ENCODE data around the gene GPR33. TPM values are rescaled to one million over a fixed set of nuclear protein-coding genes. Genes with fewer than 3 reads are reported as not detected.
A peak's percentile ranks its signal among the peaks of the same experiment; 100 is the strongest.
"Not testable (repeated sequence)": the region's sequence is repeated elsewhere in the genome, so short reads cannot be mapped to it uniquely, and the experiment has no call there.

Gene GPR33
- polyA plus RNA-seq, 3 donors from 2014 or later: not detected

DNA sequence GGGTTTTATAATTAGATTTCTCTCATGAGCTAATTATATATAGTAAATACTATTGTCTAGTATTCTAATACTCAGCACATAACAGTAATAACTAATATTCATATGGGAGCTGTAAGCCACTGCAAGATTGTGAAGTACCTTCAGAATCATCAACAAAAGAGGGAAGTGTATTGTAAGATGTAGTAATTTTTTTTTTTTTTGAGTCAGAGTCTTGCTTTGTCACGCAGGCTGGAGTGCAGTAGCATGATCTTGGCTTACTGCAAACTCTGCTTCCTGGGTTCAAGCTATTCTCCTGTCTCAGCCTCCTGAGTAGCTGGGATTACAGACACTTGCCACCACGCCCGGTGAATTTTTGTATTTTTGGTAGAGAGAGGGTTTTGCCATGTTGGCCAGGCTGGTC lies 3.1 kb downstream of the GPR33 start:
- H3K9me3 Mint-ChIP-seq: no peaks in the 10 kb centered on the region
- DNase-seq: no peak
- H3K4me3 Mint-ChIP-seq: no peak overlapping the region
- H3K36me3 Mint-ChIP-seq: no peaks in the 10 kb centered on the region
- H3K27me3 Mint-ChIP-seq (ENCODE audit: low read depth in 3 of 3): peaks cover 2 to 10% (median 9%) of the 10 kb centered on the region in 3 donors
- H3K4me1 Mint-ChIP-seq: no peaks in the 10 kb centered on the region
- H3K27ac Mint-ChIP-seq: no peak overlapping the region

DNA sequence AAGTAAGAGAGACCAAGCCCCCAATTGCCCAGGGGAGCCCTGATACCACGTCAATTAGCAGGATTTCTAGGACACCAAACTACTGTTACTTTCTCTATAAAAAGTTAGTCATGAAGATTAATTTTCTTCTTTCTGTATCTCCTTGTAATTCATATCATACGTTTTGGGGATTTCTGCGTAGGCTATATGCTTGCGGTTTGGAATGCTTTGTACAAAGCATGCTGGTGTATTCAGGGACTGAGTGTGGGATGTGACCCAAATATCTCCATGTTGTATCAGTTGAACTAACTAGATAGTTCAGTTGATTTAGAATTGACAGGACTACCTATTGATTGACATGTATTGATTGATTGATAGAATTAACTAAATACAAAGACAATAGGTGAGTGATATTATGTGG lies 7.7 kb downstream of the GPR33 start:
- H3K4me1 Mint-ChIP-seq: no peaks in the 10 kb centered on the region
- no peak overlapping the region for H3K27ac Mint-ChIP-seq
- H3K9me3 Mint-ChIP-seq: no peaks in the 10 kb centered on the region
- H3K4me3 Mint-ChIP-seq: no peak overlapping the region
- no peak for DNase-seq
- peaks cover 5 to 12% (median 11%) of the 10 kb centered on the region in 3 donors for H3K27me3 Mint-ChIP-seq (ENCODE audit: low read depth in 3 of 3)
- H3K36me3 Mint-ChIP-seq: no peaks in the 10 kb centered on the region

- Mint-ChIP-seq H3K4me1 (no peaks in the 10 kb centered on the region), H3K9me3 (no peaks in the 10 kb centered on the region), H3K27me3 (ENCODE audit: low read depth in 3 of 3) (peaks cover 5 to 12% (median 12%) of the 10 kb centered on the region in 3 donors), H3K27ac (no peak overlapping the region), H3K4me3 (no peak overlapping the region), H3K36me3 (peaks cover 0 to 3% (median 0%) of the 10 kb centered on the region in 3 donors)
- DNase-seq: no peak
Measured at GRCh38 chr14:31479027-31479426, 8.8 kb downstream of the GPR33 start.

GRCh38 chr14:31477248-31477647 lies 10.6 kb downstream of the GPR33 start:
- H3K4me1 Mint-ChIP-seq: no peaks in the 10 kb centered on the region
- H3K9me3 Mint-ChIP-seq: no peaks in the 10 kb centered on the region
- no peak for DNase-seq
- peaks cover 0 to 3% (median 0%) of the 10 kb centered on the region in 3 donors for H3K36me3 Mint-ChIP-seq
- H3K27ac Mint-ChIP-seq: no peak overlapping the region
- H3K27me3 Mint-ChIP-seq (ENCODE audit: low read depth in 3 of 3): peaks cover 5 to 9% (median 8%) of the 10 kb centered on the region in 3 donors
- no peak overlapping the region for H3K4me3 Mint-ChIP-seq

DNA sequence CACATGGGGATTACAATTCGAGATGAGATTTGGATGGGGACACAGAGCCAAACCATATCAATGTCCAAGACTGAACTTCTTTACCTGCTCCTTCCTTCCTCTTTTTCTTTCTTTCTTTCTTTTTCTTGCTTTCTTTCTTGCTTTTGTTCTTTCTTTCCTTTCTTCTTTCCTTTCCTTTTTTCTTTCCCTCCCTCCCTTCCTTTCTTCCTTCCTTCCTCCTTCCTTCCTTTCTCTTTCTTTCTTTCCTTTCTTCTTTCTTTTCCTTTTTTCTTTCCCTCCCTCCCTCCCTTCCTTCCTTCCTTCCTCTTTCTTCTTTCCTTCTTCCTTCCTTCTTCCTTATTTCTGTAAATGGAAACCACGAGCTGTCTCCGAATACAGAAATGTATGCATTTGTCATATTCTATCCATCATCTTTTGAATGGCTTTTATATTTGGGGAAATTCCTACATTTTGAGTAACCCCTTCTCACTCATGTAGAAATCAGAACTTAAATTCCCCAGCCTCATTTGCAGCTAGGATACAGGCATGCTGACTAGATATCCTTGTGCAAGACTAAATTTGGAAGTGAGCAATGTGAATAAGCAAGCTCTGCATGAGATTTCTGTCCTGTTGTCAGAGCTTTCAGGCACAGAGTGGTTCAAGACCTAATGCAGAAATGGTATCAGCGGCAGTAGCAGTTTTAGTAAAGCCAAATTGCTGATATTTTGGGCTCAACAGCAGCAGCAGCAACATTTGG lies 11.5 kb downstream of the GPR33 start:
- no peak overlapping the region for H3K4me3 Mint-ChIP-seq
- H3K27ac Mint-ChIP-seq: no peak overlapping the region
- H3K9me3 Mint-ChIP-seq: no peaks in the 10 kb centered on the region
- no peaks in the 10 kb centered on the region for H3K4me1 Mint-ChIP-seq
- no peak for DNase-seq
- peaks cover 3 to 10% (median 8%) of the 10 kb centered on the region in 3 donors for H3K27me3 Mint-ChIP-seq (ENCODE audit: low read depth in 3 of 3)
- H3K36me3 Mint-ChIP-seq: peaks cover 0 to 3% (median 0%) of the 10 kb centered on the region in 3 donors

- H3K4me1 Mint-ChIP-seq: no peaks in the 10 kb centered on the region
- no peak for DNase-seq
- H3K27me3 Mint-ChIP-seq (ENCODE audit: low read depth in 3 of 3): peaks cover 2 to 7% (median 7%) of the 10 kb centered on the region in 3 donors
- no peak overlapping the region for H3K4me3 Mint-ChIP-seq
- H3K9me3 Mint-ChIP-seq: no peaks in the 10 kb centered on the region
- H3K36me3 Mint-ChIP-seq: no peaks in the 10 kb centered on the region
- no peak overlapping the region for H3K27ac Mint-ChIP-seq
Measured at GRCh38 chr14:31466554-31466953, 21.3 kb downstream of the GPR33 start.

GRCh38 chr14:31465111-31465510 lies 22.7 kb downstream of the GPR33 start:
- no peak overlapping the region for H3K27ac Mint-ChIP-seq

GRCh38 chr14:31462450-31462849 lies 25.4 kb downstream of the GPR33 start:
- not testable (repeated sequence) for H3K27me3 Mint-ChIP-seq (ENCODE audit: low read depth in 3 of 3); H3K9me3 Mint-ChIP-seq; H3K27ac Mint-ChIP-seq; H3K36me3 Mint-ChIP-seq; DNase-seq; H3K4me3 Mint-ChIP-seq
- H3K4me1 Mint-ChIP-seq: peaks cover 7 to 11% of the 10 kb centered on the region in 2 donors

More at GRCh38 chr14:31465111-31465510, 22.7 kb downstream of the GPR33 start:
- no peak for DNase-seq
- no peak overlapping the region for H3K4me3 Mint-ChIP-seq
- peaks cover 0 to 7% (median 5%) of the 10 kb centered on the region in 3 donors for H3K27me3 Mint-ChIP-seq (ENCODE audit: low read depth in 3 of 3)
- H3K4me1 Mint-ChIP-seq: no peaks in the 10 kb centered on the region
- H3K36me3 Mint-ChIP-seq: no peaks in the 10 kb centered on the region
- H3K9me3 Mint-ChIP-seq: no peaks in the 10 kb centered on the region

DNA sequence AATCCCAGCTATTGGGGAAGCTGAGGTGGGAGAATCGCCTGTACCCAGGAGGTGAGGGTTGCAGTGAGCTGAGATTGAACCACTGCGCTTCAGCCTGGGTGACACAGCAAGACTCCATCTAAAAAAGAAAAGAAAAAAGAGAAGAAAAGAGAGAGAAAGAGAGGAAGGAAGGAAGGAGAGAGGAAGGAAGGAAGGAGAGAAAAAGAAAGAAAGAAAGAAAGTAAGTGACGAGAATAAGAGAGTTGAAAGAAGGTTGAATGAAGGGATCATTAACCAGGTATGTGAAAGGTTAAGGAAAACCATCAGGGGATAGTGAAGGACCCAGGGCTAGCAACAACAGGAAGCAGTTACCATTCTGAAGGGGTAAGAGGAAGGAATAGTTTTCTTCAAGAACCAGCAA lies 26.3 kb downstream of the GPR33 start:
- no peak for DNase-seq
- Mint-ChIP-seq H3K9me3 (no peaks in the 10 kb centered on the region), H3K4me3 (no peak overlapping the region), H3K36me3 (no peaks in the 10 kb centered on the region), H3K27ac (no peak overlapping the region), H3K27me3 (ENCODE audit: low read depth in 3 of 3) (peaks cover 0 to 9% (median 6%) of the 10 kb centered on the region in 3 donors), H3K4me1 (peaks cover 13 to 21% of the 10 kb centered on the region in 2 donors)

DNA sequence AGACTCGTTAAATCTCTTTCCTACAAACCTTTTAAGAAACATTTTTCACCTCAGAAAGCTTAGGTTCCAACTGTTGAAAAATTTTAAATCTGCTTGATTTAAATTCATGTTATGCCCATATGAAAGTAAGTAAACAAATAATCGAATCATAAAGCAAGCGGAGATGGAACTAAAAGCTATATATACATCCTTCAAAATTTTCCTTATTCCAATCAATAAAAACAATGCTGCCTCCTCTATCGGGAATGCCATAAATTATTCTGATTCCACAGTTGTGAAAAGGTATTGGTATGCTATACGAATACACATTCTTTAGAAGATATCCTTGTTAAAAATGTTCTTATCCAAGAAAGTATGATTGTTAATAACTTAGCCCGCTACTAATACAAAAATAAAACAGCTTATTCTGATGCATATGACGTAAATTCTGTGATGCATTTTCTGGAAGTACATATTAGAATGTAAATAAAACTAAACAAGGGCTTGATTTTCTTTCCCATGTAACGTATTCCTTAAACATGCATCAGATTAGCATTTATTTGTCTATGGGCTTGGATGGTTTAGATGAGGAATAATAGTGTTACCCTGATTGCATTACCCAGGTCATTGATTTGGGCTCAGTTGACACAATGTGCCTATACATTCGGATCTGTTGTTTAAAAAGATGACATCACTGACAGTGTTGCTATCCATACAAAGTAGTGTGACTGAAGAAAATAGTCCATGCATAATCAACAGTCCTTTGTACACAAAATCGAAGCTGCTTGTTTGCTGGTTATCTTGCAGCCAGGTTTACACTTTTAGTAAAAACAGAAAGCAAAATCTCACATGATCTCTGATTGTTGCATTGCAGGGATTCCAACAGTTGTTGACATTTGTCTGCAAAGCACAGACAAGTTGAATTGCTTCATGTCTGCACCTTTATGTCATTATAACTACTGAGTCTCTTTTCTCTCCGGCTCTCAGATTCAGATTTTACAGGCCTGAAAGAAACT lies 29.9 kb downstream of the GPR33 start:
- no peak for DNase-seq
- Mint-ChIP-seq H3K4me1 (peaks cover 24 to 36% of the 10 kb centered on the region in 2 donors), H3K27me3 (ENCODE audit: low read depth in 3 of 3) (peaks cover 0 to 6% (median 6%) of the 10 kb centered on the region in 3 donors), H3K36me3 (peaks cover 0 to 4% (median 0%) of the 10 kb centered on the region in 3 donors), H3K27ac (peak overlapping the region; percentile 82 to 97 (median 96)), H3K9me3 (no peaks in the 10 kb centered on the region), H3K4me3 (peak overlapping the region; percentile 92 to 96 (median 96))

GRCh38 chr14:31456841-31457664 lies 30.8 kb downstream of the GPR33 start, which contains the start of gene DTD2:
TSS of gene DTD2 (minus strand) at chr14:31457506. CDS start at chr14:31457393, 113 bp downstream.
- Mint-ChIP-seq H3K4me3 (peak within 1 kb of the TSS; percentile 92 to 96 (median 96)), H3K27me3 (ENCODE audit: low read depth in 3 of 3) (peaks cover 0 to 6% (median 6%) of the 10 kb centered on the region in 3 donors), H3K27ac (peak within 1 kb of the TSS; percentile 82 to 97 (median 96)), H3K4me1 (peaks cover 24 to 36% of the 10 kb centered on the region in 2 donors), H3K9me3 (no peaks in the 10 kb centered on the region), H3K36me3 (peaks cover 0 to 7% (median 0%) of the 10 kb centered on the region in 3 donors)
- peak; percentile 85 to 90 (median 89) for DNase-seq

DNA sequence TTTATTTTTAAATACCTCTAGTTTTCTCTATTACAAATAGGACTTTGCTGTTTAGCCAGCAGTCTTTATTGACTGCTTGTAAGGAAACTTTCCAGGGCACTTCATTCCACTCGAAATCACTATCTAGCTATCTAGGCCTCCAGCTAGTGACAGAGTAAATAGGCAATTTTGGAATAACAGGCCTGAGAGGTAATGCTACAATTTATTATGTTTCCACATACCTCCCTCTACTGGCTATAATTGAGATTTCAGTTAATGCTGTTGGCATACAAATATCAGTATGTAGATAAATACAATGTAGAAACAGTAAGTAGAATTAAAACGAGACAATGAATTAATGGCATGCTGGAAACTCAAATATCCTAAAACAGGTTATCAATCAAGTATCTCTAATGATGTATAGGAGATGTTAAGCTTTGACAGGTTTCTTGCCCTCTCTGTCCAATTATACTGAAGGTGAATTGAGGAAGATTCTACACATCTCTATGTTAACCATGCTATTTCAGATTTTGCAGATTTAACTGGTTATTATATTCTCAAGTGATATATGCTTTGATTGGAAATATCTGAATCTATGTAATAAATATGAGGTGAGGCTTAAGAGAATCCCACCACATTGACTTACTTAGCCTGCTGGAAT lies 37.7 kb downstream of the GPR33 start:
- Mint-ChIP-seq H3K27ac (no peak overlapping the region), H3K4me1 (peaks cover 3 to 5% of the 10 kb centered on the region in 2 donors), H3K27me3 (ENCODE audit: low read depth in 3 of 3) (no peaks in the 10 kb centered on the region), H3K9me3 (no peaks in the 10 kb centered on the region), H3K36me3 (peaks cover 11 to 29% (median 13%) of the 10 kb centered on the region in 3 donors), H3K4me3 (no peak overlapping the region)
- peak in 1 of 3 donors; percentile 26 for DNase-seq

DNA sequence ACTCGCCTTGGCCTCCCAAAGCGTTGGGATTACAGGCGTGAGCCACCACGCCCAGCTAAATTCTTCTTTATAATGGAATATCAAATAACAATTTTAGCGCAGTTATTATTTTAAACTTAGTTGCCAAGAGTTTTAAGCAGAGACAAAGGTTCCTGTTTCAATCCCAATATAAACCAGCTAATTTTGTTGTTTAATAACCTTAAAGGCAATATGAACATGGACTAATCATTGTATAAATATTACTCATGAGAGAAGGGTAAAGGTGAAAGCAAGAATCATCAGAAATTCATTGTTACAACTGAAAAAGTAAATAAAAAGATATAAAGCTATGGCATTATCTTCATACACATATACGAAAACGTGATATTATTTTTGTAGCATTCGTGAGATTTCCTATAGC lies 38.7 kb downstream of the GPR33 start:
- Mint-ChIP-seq H3K9me3 (no peaks in the 10 kb centered on the region), H3K4me1 (no peaks in the 10 kb centered on the region), H3K36me3 (peaks cover 13 to 29% (median 15%) of the 10 kb centered on the region in 3 donors), H3K27me3 (ENCODE audit: low read depth in 3 of 3) (peaks cover 0 to 1% (median 0%) of the 10 kb centered on the region in 3 donors), H3K27ac (no peak overlapping the region), H3K4me3 (no peak overlapping the region)
- no peak for DNase-seq

All from immature natural killer cell (primary cell).